Activated CD4-positive, alpha-beta T cell treated with anti-CD3 and anti-CD28 coated beads, Interleukin-10, Interleukin-2, amounts not matched to agents 100 ng/mL and 50 ng/mL, durations not matched to agents 16 hours and 8 hours (primary cell): Measurements from ENCODE around the gene GLG1.
"Not testable (repeated sequence)": the region's sequence is repeated elsewhere in the genome, so short reads cannot be mapped to it uniquely, and the experiment has no call there.

Source experiments
- DNase-seq: peaks from one replicate; pipeline ENCODE4 v3.0.0-alpha.2; 2020

Gene GLG1

GRCh38 chr16:74404148-74404933 is 202.6 kb downstream of the GLG1 start:
- not testable (repeated sequence) for DNase-seq

DNA sequence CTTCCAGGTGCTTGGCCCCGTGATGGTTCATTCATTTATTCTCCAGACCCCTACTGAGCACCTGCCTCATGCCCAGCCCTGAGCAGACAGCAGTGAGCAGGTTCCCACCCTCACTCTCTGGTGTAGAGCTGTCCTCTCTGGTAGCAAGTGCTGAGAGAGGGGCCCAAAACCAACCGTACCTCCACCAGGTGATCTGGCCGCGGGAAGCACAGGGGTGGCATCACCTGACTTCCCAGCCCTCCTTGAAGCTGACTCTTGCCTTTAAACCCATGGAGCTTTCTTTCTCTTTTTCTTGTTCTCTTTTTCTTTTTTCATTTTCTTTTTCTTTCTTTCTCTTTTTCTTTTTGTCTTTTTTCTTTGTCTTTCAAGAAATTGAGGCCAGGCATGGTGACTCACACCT is 206.7 kb downstream of the GLG1 start:
- not testable (repeated sequence) for DNase-seq

GRCh38 chr16:74398212-74398895 is 208.6 kb downstream of the GLG1 start:
- DNase-seq, result not testable (repeated sequence)
